Uterus (tissue), 4 donors: ENCODE results near the gene ASB5. TPM values are rescaled to one million over a fixed set of nuclear protein-coding genes. Genes with fewer than 3 reads are reported as not detected.

Experiments
- DNase-seq, 2 donors: peaks; one replicate each; pipeline ENCODE4 v3.0.0-alpha.2; 2019 to 2020
- H3K27ac ChIP-seq, 2 donors: fragments of 200-600 bp; sonication (generic); 1 replicate in 1 of 2; 2 replicates in 1 of 2; pipeline ENCODE4 v1.5.1; 2016 to 2018
- H3K27me3 ChIP-seq, 2 donors: fragments of 200-600 bp; sonication (generic); one replicate each; pipeline ENCODE4 v1.5.1; 2018 to 2019; ENCODE audit warnings: control low read depth in 1 of 2
- H3K36me3 ChIP-seq, 2 donors: fragments of 200-600 bp; sonication (generic); one replicate each; pipeline ENCODE4 v1.5.1; 2019; ENCODE audit warnings: control low read depth in 1 of 2
- H3K4me1 ChIP-seq, 2 donors: fragments of 200-600 bp; sonication (generic); one replicate each; pipeline ENCODE4 v1.5.1; 2018 to 2019; ENCODE audit warnings: control low read depth in 1 of 2
- H3K4me3 ChIP-seq, 2 donors: fragments of 200-600 bp; sonication (generic); 1 replicate in 1 of 2; 2 replicates in 1 of 2; pipeline ENCODE4 v1.5.1; 2018 to 2019; ENCODE audit warnings: mild to moderate bottlenecking in 1 of 2
- H3K9me3 ChIP-seq, 2 donors: fragments of 200-600 bp; sonication (generic); one replicate each; pipeline ENCODE4 v1.5.1; 2019; ENCODE audit warnings: control low read depth in 1 of 2
- POLR2A ChIP-seq, 2 donors: fragments of 450-650 bp; IDR thresholded peaks; one replicate each; pipeline ENCODE4 v1.6.1; 2016; ENCODE audit warnings: antibody characterized with exemption in 2 of 2, mild to moderate bottlenecking in 1 of 2, moderate library complexity in 1 of 2
- intact Hi-C: fragments of 100-400 bp; cut with DNase I; formaldehyde crosslinking; loops from one replicate; pipeline ENCODE4 v1.15.1; 2023; ENCODE audit warnings: low total_unique reads
- total RNA-seq, 4 donors: library from RNA; depleted of rRNA in 3 of 4; stranded (reverse); fragments of >200 nt in 3 of 4; gene quantifications; one replicate each; pipeline versions ENCODE4 v1.1.0 to v1.2.4, GENCODE V29; 2014 to 2023
- TF ChIP-seq, protein P1 (sequence below), 4 experiments: fragments of 200-600 bp in 2 of 4; fragments of 450-650 bp in 2 of 4; sonication (generic) in 2 of 4; IDR thresholded peaks; one replicate each; pipeline ENCODE4 v1.5.1; 2016 to 2019; ENCODE audit warnings: antibody characterized with exemption in 4 of 4, mild to moderate bottlenecking in 2 of 4, moderate library complexity in 1 of 4
- donor health status: DM: yes; HTN: yes; CAD: no.

The ASB5 gene
- total RNA-seq, 4 donors from 2014 or later: 0.28 to 0.37 TPM; not detected in 2

DNA sequence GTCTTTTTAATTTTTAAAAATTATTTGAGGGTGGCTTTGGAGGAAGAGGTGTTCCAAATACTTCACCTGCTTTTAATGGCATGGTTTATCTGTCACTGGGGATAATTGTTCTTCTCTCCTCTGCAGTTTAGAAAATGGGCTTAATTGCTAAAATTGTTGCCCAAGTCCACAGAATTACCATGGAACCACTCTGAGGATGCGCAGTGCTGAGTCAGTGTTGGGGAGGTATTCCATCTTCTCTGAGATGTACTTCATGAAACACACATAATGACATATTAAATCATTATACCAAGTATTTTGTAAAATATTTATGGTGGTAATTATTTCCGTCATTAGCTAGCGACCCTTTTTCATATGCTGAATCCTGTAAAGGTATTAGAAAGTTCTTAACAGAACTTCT is 8.0 kb downstream of the ASB5 start:
- Histone ChIP-seq H3K9me3 (no peaks in the 10 kb centered on the region), H3K4me3 (no peak overlapping the region), H3K27ac (no peak overlapping the region), H3K36me3 (no peaks in the 10 kb centered on the region), H3K4me1 (no peaks in the 10 kb centered on the region), H3K27me3 (no peaks in the 10 kb centered on the region)
- no peak for TF ChIP-seq POLR2A (IDR thresholded peaks at IDR 0.05)
- TF ChIP-seq, protein P1, sequence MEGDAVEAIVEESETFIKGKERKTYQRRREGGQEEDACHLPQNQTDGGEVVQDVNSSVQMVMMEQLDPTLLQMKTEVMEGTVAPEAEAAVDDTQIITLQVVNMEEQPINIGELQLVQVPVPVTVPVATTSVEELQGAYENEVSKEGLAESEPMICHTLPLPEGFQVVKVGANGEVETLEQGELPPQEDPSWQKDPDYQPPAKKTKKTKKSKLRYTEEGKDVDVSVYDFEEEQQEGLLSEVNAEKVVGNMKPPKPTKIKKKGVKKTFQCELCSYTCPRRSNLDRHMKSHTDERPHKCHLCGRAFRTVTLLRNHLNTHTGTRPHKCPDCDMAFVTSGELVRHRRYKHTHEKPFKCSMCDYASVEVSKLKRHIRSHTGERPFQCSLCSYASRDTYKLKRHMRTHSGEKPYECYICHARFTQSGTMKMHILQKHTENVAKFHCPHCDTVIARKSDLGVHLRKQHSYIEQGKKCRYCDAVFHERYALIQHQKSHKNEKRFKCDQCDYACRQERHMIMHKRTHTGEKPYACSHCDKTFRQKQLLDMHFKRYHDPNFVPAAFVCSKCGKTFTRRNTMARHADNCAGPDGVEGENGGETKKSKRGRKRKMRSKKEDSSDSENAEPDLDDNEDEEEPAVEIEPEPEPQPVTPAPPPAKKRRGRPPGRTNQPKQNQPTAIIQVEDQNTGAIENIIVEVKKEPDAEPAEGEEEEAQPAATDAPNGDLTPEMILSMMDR (IDR thresholded peaks at IDR 0.05): no peak
- no peak for DNase-seq
- intact Hi-C loops: no loop called here

DNA sequence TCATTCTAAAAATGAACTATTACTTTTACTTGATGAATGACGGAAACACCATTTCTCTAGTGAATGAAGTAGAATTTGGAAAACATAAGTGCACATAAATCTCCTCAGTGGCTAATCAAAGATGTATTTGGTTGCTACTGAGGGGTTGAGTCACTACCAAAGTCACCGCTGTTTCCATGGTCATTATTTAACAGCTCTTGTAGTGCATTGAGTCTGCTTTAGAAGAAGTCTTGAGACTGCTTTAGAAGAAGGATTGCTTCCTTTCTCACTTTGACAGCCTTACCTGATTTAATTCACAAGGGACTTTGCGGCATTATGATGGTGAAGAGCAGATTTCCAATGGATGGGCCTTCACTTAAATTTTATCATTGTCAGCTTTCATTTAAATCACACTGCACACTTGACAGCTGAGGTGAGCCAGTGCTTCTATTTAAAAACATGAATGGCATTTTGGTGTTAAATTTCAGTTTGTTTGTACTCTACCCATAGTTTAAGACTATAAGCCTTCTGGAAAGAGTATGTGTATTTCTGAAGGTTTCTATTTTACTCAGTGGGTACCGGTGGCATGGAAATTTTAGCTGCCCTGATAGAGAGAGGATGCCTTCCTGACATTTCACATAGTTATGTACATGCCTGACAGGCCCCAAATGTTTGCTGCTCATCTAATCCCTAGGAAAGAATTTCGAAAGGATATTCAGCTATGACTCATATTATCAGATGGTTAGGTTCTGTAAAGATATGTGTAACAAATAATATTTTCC is 9.5 kb downstream of the ASB5 start:
- no peak overlapping the region for H3K27ac ChIP-seq
- TF ChIP-seq POLR2A (IDR thresholded peaks at IDR 0.05): no peak
- TF ChIP-seq, protein P1 (IDR thresholded peaks at IDR 0.05): no peak
- intact Hi-C loops: no loop called here

DNA sequence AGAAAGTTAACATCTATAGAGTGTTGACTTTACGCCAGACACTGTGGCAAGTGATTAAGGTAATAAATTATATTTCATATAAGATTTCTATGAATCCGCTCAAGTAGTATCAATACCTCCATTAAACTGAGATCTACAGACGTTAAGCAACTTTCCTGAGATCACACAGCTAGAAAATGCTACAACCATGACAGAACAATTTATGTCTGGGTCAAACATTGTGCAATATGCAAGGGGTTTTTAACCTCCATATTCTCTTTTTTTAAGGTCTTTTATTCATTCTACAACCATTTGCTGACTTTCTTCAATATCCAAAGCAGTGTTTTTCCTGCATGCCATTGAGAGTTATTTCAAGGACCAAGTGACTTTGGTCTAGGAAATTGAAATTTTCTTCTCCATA is 10.9 kb downstream of the ASB5 start:
- no peak overlapping the region for H3K27ac ChIP-seq

More for the DNA sequence above, 9.5 kb downstream of the ASB5 start:
- Histone ChIP-seq H3K4me3 (no peak overlapping the region), H3K27me3 (no peaks in the 10 kb centered on the region), H3K9me3 (no peaks in the 10 kb centered on the region), H3K36me3 (no peaks in the 10 kb centered on the region), H3K4me1 (no peaks in the 10 kb centered on the region)
- DNase-seq: no peak

DNA sequence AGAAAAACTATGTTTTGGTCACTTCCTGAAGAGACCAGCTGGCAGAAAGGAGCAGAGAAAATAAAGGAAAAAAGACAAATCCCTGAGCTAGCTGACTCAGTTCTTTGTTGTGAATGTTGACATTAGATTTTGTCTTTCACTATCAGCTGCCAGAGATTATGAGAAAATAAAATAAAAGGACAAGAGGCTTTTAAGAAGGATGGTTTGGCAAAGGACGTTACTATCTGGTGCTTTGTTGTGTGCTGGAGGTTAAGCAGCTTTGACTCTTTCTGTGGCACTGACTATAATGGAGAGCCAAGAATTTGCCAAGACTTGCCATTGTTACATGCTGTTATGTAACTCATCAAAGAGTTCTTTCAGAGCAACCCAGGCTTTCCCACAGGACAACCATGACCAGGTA is 12.1 kb downstream of the ASB5 start:
- no peak overlapping the region for H3K27ac ChIP-seq
- no peaks in the 10 kb centered on the region for H3K4me1 ChIP-seq
- H3K27me3 ChIP-seq: no peaks in the 10 kb centered on the region
- TF ChIP-seq POLR2A (IDR thresholded peaks at IDR 0.05): no peak
- TF ChIP-seq, protein P1 (IDR thresholded peaks at IDR 0.05): no peak
- intact Hi-C loops: no loop called here
- no peaks in the 10 kb centered on the region for H3K9me3 ChIP-seq
- no peaks in the 10 kb centered on the region for H3K36me3 ChIP-seq
- H3K4me3 ChIP-seq: no peak overlapping the region
- no peak for DNase-seq

More for the DNA sequence above, 10.9 kb downstream of the ASB5 start:
- TF ChIP-seq POLR2A (IDR thresholded peaks at IDR 0.05): no peak
- TF ChIP-seq, protein P1 (IDR thresholded peaks at IDR 0.05): no peak
- no peaks in the 10 kb centered on the region for H3K27me3 ChIP-seq
- H3K4me1 ChIP-seq: no peaks in the 10 kb centered on the region
- intact Hi-C loops: no loop called here
- H3K9me3 ChIP-seq: no peaks in the 10 kb centered on the region
- H3K4me3 ChIP-seq: no peak overlapping the region
- H3K36me3 ChIP-seq: no peaks in the 10 kb centered on the region
- DNase-seq: no peak

DNA sequence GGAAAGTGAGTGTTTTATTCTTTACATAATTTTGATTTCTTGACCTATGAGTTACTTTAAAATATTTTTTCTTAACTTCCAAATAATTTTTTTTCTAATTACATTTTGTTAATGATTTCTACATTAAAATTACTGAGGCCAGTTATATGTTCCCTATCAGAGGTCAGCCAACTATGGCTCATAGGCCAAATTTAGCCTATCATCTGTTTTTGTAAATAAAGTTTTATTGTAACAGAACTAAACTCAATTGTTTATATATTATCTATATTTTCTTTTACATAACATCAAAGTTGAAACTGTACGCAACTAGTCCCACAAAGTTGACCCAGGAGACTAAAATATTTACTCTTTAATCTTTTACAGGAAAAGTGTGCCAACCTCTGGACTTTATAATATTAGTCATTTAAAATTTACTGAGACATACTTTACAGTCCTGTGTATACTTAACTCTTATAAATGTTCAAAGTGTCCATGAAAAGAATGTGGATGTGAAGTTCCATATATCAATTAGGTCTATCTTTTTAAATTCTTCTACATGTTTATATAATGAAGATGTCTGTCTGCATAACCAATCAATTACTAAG is 26.2 kb downstream of the ASB5 start:
- TF ChIP-seq, protein P1 (IDR thresholded peaks at IDR 0.05): no peak
- TF ChIP-seq POLR2A (IDR thresholded peaks at IDR 0.05): no peak
- no peak overlapping the region for H3K27ac ChIP-seq
- DNase-seq: no peak
- no peak overlapping the region for H3K4me3 ChIP-seq
- H3K4me1 ChIP-seq: no peaks in the 10 kb centered on the region
- H3K27me3 ChIP-seq: no peaks in the 10 kb centered on the region
- H3K36me3 ChIP-seq: no peaks in the 10 kb centered on the region
- intact Hi-C loops: no loop called here
- no peaks in the 10 kb centered on the region for H3K9me3 ChIP-seq
